ENCODE results near the gene TBC1D8.

GRCh38 chr2:101057051-101057933, 93.9 kb downstream of the TBC1D8 start:
- TF ChIP-seq CTCF (conservative IDR thresholded peaks at IDR 0.05; ENCODE audit: low read depth, low read length) = no peak
- TF ChIP-seq EZH2 (IDR thresholded peaks at IDR 0.05; ENCODE audit: borderline replicate concordance, low read depth, low read length, poor library complexity, severe bottlenecking) = no peak

All from A673 (cell line).